ENCODE measurements around the gene MACIR. TPM values are rescaled to one million over a fixed set of nuclear protein-coding genes. Genes with fewer than 3 reads are reported as not detected.

The MACIR gene
- total RNA-seq, 1 donor from 2014 or later = 8.4 TPM

DNA sequence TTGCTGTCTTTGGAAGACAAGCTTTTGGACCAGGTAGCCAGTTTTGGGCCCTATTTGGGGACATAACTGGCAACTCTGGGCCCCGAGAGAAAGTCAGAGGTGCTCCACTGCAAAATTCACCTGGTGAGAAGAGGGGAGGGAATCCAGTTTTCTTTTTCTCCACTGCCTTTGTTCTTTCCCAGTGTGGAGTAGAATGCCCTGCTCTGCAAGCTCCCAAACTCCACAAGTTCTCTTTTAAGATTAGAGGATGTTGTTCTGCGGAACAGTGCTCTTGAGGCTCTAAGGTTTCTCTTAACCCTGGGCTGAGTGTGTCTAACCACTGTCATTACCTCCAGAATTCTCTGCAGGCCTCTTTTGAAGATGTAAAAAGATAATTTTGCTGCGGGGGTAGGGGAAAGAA, 25.3 kb downstream of the MACIR start:
- no peak overlapping the region for H3K27ac Mint-ChIP-seq (ENCODE audit: unreplicated experiment)
- TF ChIP-seq, protein P1, sequence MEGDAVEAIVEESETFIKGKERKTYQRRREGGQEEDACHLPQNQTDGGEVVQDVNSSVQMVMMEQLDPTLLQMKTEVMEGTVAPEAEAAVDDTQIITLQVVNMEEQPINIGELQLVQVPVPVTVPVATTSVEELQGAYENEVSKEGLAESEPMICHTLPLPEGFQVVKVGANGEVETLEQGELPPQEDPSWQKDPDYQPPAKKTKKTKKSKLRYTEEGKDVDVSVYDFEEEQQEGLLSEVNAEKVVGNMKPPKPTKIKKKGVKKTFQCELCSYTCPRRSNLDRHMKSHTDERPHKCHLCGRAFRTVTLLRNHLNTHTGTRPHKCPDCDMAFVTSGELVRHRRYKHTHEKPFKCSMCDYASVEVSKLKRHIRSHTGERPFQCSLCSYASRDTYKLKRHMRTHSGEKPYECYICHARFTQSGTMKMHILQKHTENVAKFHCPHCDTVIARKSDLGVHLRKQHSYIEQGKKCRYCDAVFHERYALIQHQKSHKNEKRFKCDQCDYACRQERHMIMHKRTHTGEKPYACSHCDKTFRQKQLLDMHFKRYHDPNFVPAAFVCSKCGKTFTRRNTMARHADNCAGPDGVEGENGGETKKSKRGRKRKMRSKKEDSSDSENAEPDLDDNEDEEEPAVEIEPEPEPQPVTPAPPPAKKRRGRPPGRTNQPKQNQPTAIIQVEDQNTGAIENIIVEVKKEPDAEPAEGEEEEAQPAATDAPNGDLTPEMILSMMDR (IDR thresholded peaks at IDR 0.05) = no peak
- no peaks in the 10 kb centered on the region for H3K4me1 Mint-ChIP-seq (ENCODE audit: unreplicated experiment)
- H3K36me3 Mint-ChIP-seq (ENCODE audit: unreplicated experiment) = peaks cover 11% of the 10 kb centered on the region
- H3K27me3 Mint-ChIP-seq (ENCODE audit: unreplicated experiment) = no peaks in the 10 kb centered on the region
- no peak for DNase-seq (ENCODE audit: extremely low spot score, unreplicated experiment)
- H3K9me3 Mint-ChIP-seq (ENCODE audit: unreplicated experiment) = no peaks in the 10 kb centered on the region
- H3K4me3 Mint-ChIP-seq (ENCODE audit: unreplicated experiment) = no peak overlapping the region

DNA sequence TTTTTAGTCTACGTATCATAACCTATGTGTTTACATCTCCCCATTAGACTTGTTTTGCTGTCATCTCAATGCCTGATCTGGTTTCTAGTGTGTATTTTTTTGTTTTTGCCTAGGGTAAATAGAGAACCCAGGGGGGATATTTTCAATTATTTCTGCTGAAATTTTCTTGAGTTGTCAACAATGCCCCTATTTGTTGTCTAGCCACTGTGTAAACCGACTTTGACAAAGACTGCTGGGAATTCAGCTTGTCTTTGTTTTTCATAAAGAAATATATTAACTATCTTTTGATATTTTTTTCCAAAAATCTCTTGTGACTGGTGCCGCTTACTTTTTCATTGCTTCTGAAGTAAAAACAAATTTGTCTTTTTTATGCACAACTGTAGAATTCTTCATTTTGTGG, 28.1 kb downstream of the MACIR start:
- Mint-ChIP-seq H3K36me3 (ENCODE audit: unreplicated experiment) (peaks cover under 1% of the 10 kb centered on the region), H3K4me1 (ENCODE audit: unreplicated experiment) (no peaks in the 10 kb centered on the region), H3K4me3 (ENCODE audit: unreplicated experiment) (no peak overlapping the region)

DNA sequence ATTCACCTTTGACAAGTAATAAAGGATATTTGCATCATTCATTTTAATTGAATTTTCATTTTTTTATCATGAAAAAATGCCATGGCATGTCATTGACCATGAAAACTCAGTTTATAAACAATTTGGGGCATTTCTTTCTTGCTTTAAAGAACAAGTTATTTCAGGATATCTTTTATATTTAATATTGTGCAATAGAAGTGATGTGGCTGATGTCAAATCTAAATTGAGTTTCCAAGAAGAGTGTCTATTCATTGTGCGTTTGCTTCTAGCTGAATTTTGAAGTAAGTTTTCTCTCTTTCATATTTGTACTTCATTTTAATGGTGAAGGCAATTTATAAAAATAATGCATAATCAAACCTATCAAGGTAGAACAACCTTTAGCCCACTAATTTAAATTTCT, 30.5 kb downstream of the MACIR start:
- TF ChIP-seq, protein P1 (IDR thresholded peaks at IDR 0.05) = no peak
- Mint-ChIP-seq H3K27ac (ENCODE audit: unreplicated experiment) (no peak overlapping the region), H3K9me3 (ENCODE audit: unreplicated experiment) (peaks cover under 1% of the 10 kb centered on the region), H3K4me3 (ENCODE audit: unreplicated experiment) (no peak overlapping the region), H3K4me1 (ENCODE audit: unreplicated experiment) (peaks cover 9% of the 10 kb centered on the region), H3K27me3 (ENCODE audit: unreplicated experiment) (no peaks in the 10 kb centered on the region), H3K36me3 (ENCODE audit: unreplicated experiment) (no peaks in the 10 kb centered on the region)
- no peak for DNase-seq (ENCODE audit: extremely low spot score, unreplicated experiment)

More for the DNA sequence above, 28.1 kb downstream of the MACIR start:
- Mint-ChIP-seq H3K27me3 (ENCODE audit: unreplicated experiment) (no peaks in the 10 kb centered on the region), H3K27ac (ENCODE audit: unreplicated experiment) (no peak overlapping the region), H3K9me3 (ENCODE audit: unreplicated experiment) (no peaks in the 10 kb centered on the region)
- TF ChIP-seq, protein P1 (IDR thresholded peaks at IDR 0.05) = no peak
- no peak for DNase-seq (ENCODE audit: extremely low spot score, unreplicated experiment)

DNA sequence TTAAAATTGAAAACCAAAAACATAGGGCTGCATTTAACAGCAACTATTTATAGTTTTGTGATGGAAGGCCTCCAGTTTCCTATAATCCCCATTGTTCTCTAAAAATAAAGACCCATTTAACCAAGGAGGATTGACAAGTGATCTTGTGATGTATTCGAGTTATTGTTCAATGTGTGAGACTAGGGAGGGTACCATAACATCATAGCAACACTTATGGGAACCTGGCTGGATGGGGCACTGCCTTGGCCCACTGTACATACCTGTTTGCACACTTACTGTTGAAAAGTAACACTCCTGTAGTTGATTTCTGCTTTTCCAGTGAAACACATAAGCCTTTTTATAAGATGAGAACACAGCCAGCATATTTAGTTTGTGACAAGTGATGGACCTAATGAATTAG, 32.3 kb downstream of the MACIR start:
- no peaks in the 10 kb centered on the region for H3K27me3 Mint-ChIP-seq (ENCODE audit: unreplicated experiment)
- no peak overlapping the region for H3K27ac Mint-ChIP-seq (ENCODE audit: unreplicated experiment)
- peaks cover 3% of the 10 kb centered on the region for H3K9me3 Mint-ChIP-seq (ENCODE audit: unreplicated experiment)
- DNase-seq (ENCODE audit: extremely low spot score, unreplicated experiment) = no peak
- peaks cover 9% of the 10 kb centered on the region for H3K4me1 Mint-ChIP-seq (ENCODE audit: unreplicated experiment)
- TF ChIP-seq, protein P1 (IDR thresholded peaks at IDR 0.05) = no peak
- H3K36me3 Mint-ChIP-seq (ENCODE audit: unreplicated experiment) = no peaks in the 10 kb centered on the region
- no peak overlapping the region for H3K4me3 Mint-ChIP-seq (ENCODE audit: unreplicated experiment)

DNA sequence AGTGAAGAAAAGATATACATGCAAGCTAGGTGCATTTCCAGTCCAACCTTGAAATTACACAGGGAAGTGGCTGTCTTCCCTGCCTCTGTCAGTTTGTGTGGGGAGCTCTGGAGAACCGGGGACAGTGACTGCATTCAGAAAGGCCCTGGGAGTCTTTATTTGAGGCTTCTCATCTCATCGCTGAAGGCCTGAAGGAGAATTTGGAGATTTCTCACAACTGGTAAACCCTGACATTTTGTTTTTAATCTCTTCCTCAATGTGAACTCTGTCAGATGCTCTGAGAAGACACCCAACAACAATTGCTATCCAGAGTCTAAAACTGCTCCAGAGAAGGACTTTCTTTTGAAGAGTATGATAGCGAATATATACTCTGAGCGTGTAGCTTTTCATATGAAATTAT, 33.0 kb downstream of the MACIR start:
- TF ChIP-seq, protein P1 (IDR thresholded peaks at IDR 0.05) = no peak
- Mint-ChIP-seq H3K4me3 (ENCODE audit: unreplicated experiment) (no peak overlapping the region), H3K27me3 (ENCODE audit: unreplicated experiment) (no peaks in the 10 kb centered on the region), H3K36me3 (ENCODE audit: unreplicated experiment) (no peaks in the 10 kb centered on the region), H3K9me3 (ENCODE audit: unreplicated experiment) (peaks cover 3% of the 10 kb centered on the region), H3K27ac (ENCODE audit: unreplicated experiment) (no peak overlapping the region), H3K4me1 (ENCODE audit: unreplicated experiment) (peaks cover 9% of the 10 kb centered on the region)
- DNase-seq (ENCODE audit: extremely low spot score, unreplicated experiment) = no peak
